ENCODE measurements around the gene CAPN7.

Gene CAPN7

GRCh38 chr3:15267502-15267901 is 61.5 kb downstream of the CAPN7 start:
- Histone ChIP-seq H3K4me1 (ENCODE audit: control insufficient read depth, low read depth, low read length) (peaks cover 2% of the 10 kb centered on the region), H3K79me1 (ENCODE audit: low read length) (no peaks in the 10 kb centered on the region), H4K5ac (ENCODE audit: low read length) (no peak overlapping the region), H3K4me2 (ENCODE audit: low read length) (no peak overlapping the region), H3K27me3 (ENCODE audit: insufficient read depth, low read length, poor library complexity) (no peaks in the 10 kb centered on the region), H3K79me2 (ENCODE audit: control insufficient read depth, insufficient read depth, low read length) (no peaks in the 10 kb centered on the region), H3K18ac (ENCODE audit: low read length) (no peak overlapping the region), H2BK120ac (ENCODE audit: low read depth, low read length) (no peak overlapping the region), H3K9ac (ENCODE audit: low read length) (no peak overlapping the region), H3K4me3 (ENCODE audit: low read length) (no peak overlapping the region), H2BK5ac (ENCODE audit: low read length) (no peak overlapping the region), H3K4ac (ENCODE audit: low read depth, low read length) (no peak overlapping the region), H3K23ac (ENCODE audit: low read length) (no peak overlapping the region), H3K36me3 (ENCODE audit: control insufficient read depth, insufficient read depth, low read length) (no peaks in the 10 kb centered on the region), H3K27ac (ENCODE audit: low read depth, low read length) (no peak overlapping the region), H2AK5ac (ENCODE audit: low read length) (no peak overlapping the region), H2BK15ac (replicated peaks; ENCODE audit: low read depth) (no peak overlapping the region), H3K56ac (ENCODE audit: low read length) (no peak overlapping the region), H4K8ac (ENCODE audit: low read depth, low read length) (no peak overlapping the region)
- no CpG with 5 or more reads among the region's 3 CpGs for WGBS (ENCODE audit: extremely low coverage, insufficient coverage, low lambda C conversion rate)
- no peak for DNase-seq

- H2BK120ac ChIP-seq (ENCODE audit: low read depth, low read length) = no peak overlapping the region
- no peaks in the 10 kb centered on the region for H3K79me1 ChIP-seq (ENCODE audit: low read length)
- peaks cover 2% of the 10 kb centered on the region for H3K4me1 ChIP-seq (ENCODE audit: control insufficient read depth, low read depth, low read length)
- no peak overlapping the region for H3K4ac ChIP-seq (ENCODE audit: low read depth, low read length)
- H3K9ac ChIP-seq (ENCODE audit: low read length) = no peak overlapping the region
- H4K5ac ChIP-seq (ENCODE audit: low read length) = no peak overlapping the region
- H2BK5ac ChIP-seq (ENCODE audit: low read length) = no peak overlapping the region
- no peak overlapping the region for H2AK5ac ChIP-seq (ENCODE audit: low read length)
- WGBS (ENCODE audit: extremely low coverage, insufficient coverage, low lambda C conversion rate) = no CpG with 5 or more reads among the region's 15 CpGs
- no peak overlapping the region for H3K4me3 ChIP-seq (ENCODE audit: low read length)
- H3K36me3 ChIP-seq (ENCODE audit: control insufficient read depth, insufficient read depth, low read length) = no peaks in the 10 kb centered on the region
- DNase-seq = peak; percentile 88
- H3K18ac ChIP-seq (ENCODE audit: low read length) = no peak overlapping the region
- H3K56ac ChIP-seq (ENCODE audit: low read length) = no peak overlapping the region
- no peak overlapping the region for H4K8ac ChIP-seq (ENCODE audit: low read depth, low read length)
- no peak overlapping the region for H3K23ac ChIP-seq (ENCODE audit: low read length)
- H2BK15ac ChIP-seq (replicated peaks; ENCODE audit: low read depth) = no peak overlapping the region
- H3K79me2 ChIP-seq (ENCODE audit: control insufficient read depth, insufficient read depth, low read length) = no peaks in the 10 kb centered on the region
- H3K27me3 ChIP-seq (ENCODE audit: insufficient read depth, low read length, poor library complexity) = no peaks in the 10 kb centered on the region
- H3K27ac ChIP-seq (ENCODE audit: low read depth, low read length) = no peak overlapping the region
- no peak overlapping the region for H3K4me2 ChIP-seq (ENCODE audit: low read length)
Measured at GRCh38 chr3:15268033-15268631, 62.1 kb downstream of the CAPN7 start.

- Histone ChIP-seq H3K36me3 (ENCODE audit: control insufficient read depth, insufficient read depth, low read length) (no peaks in the 10 kb centered on the region), H2BK5ac (ENCODE audit: low read length) (no peak overlapping the region), H3K18ac (ENCODE audit: low read length) (no peak overlapping the region), H2BK120ac (ENCODE audit: low read depth, low read length) (no peak overlapping the region), H3K4me3 (ENCODE audit: low read length) (no peak overlapping the region), H2BK15ac (replicated peaks; ENCODE audit: low read depth) (no peak overlapping the region), H3K79me1 (ENCODE audit: low read length) (no peaks in the 10 kb centered on the region), H3K4ac (ENCODE audit: low read depth, low read length) (no peak overlapping the region), H3K4me2 (ENCODE audit: low read length) (no peak overlapping the region), H3K9ac (ENCODE audit: low read length) (no peak overlapping the region), H3K27ac (ENCODE audit: low read depth, low read length) (no peak overlapping the region), H3K79me2 (ENCODE audit: control insufficient read depth, insufficient read depth, low read length) (no peaks in the 10 kb centered on the region), H2AK5ac (ENCODE audit: low read length) (no peak overlapping the region), H4K5ac (ENCODE audit: low read length) (no peak overlapping the region), H3K27me3 (ENCODE audit: insufficient read depth, low read length, poor library complexity) (no peaks in the 10 kb centered on the region), H4K8ac (ENCODE audit: low read depth, low read length) (no peak overlapping the region), H3K56ac (ENCODE audit: low read length) (no peak overlapping the region), H3K4me1 (ENCODE audit: control insufficient read depth, low read depth, low read length) (peaks cover 2% of the 10 kb centered on the region), H3K23ac (ENCODE audit: low read length) (no peak overlapping the region)
- peak; percentile 52 for DNase-seq
- WGBS (ENCODE audit: extremely low coverage, insufficient coverage, low lambda C conversion rate) = no CpG with 5 or more reads among the region's 29 CpGs
Measured at GRCh38 chr3:15269091-15269989, 63.3 kb downstream of the CAPN7 start.

GRCh38 chr3:15271030-15271429 is 65.0 kb downstream of the CAPN7 start:
- no peak overlapping the region for H3K27ac ChIP-seq (ENCODE audit: low read depth, low read length)
- H2BK120ac ChIP-seq (ENCODE audit: low read depth, low read length) = no peak overlapping the region
- no peaks in the 10 kb centered on the region for H3K36me3 ChIP-seq (ENCODE audit: control insufficient read depth, insufficient read depth, low read length)
- no peak for DNase-seq
- H2BK5ac ChIP-seq (ENCODE audit: low read length) = no peak overlapping the region
- no peak overlapping the region for H3K9ac ChIP-seq (ENCODE audit: low read length)
- H3K27me3 ChIP-seq (ENCODE audit: insufficient read depth, low read length, poor library complexity) = no peaks in the 10 kb centered on the region
- H2BK15ac ChIP-seq (replicated peaks; ENCODE audit: low read depth) = no peak overlapping the region
- H3K79me1 ChIP-seq (ENCODE audit: low read length) = no peaks in the 10 kb centered on the region
- no CpG with 5 or more reads among the region's 4 CpGs for WGBS (ENCODE audit: extremely low coverage, insufficient coverage, low lambda C conversion rate)
- no peak overlapping the region for H3K18ac ChIP-seq (ENCODE audit: low read length)
- no peaks in the 10 kb centered on the region for H3K79me2 ChIP-seq (ENCODE audit: control insufficient read depth, insufficient read depth, low read length)
- H2AK5ac ChIP-seq (ENCODE audit: low read length) = no peak overlapping the region
- H3K4me2 ChIP-seq (ENCODE audit: low read length) = no peak overlapping the region
- H3K4me1 ChIP-seq (ENCODE audit: control insufficient read depth, low read depth, low read length) = peaks cover 2% of the 10 kb centered on the region
- H4K5ac ChIP-seq (ENCODE audit: low read length) = no peak overlapping the region
- no peak overlapping the region for H4K8ac ChIP-seq (ENCODE audit: low read depth, low read length)
- no peak overlapping the region for H3K4me3 ChIP-seq (ENCODE audit: low read length)
- H3K56ac ChIP-seq (ENCODE audit: low read length) = no peak overlapping the region
- no peak overlapping the region for H3K23ac ChIP-seq (ENCODE audit: low read length)
- H3K4ac ChIP-seq (ENCODE audit: low read depth, low read length) = no peak overlapping the region

- no CpG with 5 or more reads among the region's 14 CpGs for WGBS (ENCODE audit: extremely low coverage, insufficient coverage, low lambda C conversion rate)
- Histone ChIP-seq H3K4me3 (ENCODE audit: low read length) (no peak overlapping the region), H3K27ac (ENCODE audit: low read depth, low read length) (no peak overlapping the region)
Measured at GRCh38 chr3:15271785-15272381, 65.8 kb downstream of the CAPN7 start.

More at GRCh38 chr3:15271785-15272381, 65.8 kb downstream of the CAPN7 start:
- Histone ChIP-seq H3K79me1 (ENCODE audit: low read length) (no peaks in the 10 kb centered on the region), H4K8ac (ENCODE audit: low read depth, low read length) (no peak overlapping the region), H4K5ac (ENCODE audit: low read length) (no peak overlapping the region), H2BK15ac (replicated peaks; ENCODE audit: low read depth) (no peak overlapping the region), H3K4me2 (ENCODE audit: low read length) (no peak overlapping the region), H2BK5ac (ENCODE audit: low read length) (no peak overlapping the region), H3K9ac (ENCODE audit: low read length) (no peak overlapping the region), H2AK5ac (ENCODE audit: low read length) (no peak overlapping the region), H2BK120ac (ENCODE audit: low read depth, low read length) (no peak overlapping the region), H3K23ac (ENCODE audit: low read length) (peak overlapping the region; percentile 9), H3K4me1 (ENCODE audit: control insufficient read depth, low read depth, low read length) (no peaks in the 10 kb centered on the region), H3K4ac (ENCODE audit: low read depth, low read length) (no peak overlapping the region), H3K27me3 (ENCODE audit: insufficient read depth, low read length, poor library complexity) (no peaks in the 10 kb centered on the region), H3K36me3 (ENCODE audit: control insufficient read depth, insufficient read depth, low read length) (no peaks in the 10 kb centered on the region), H3K56ac (ENCODE audit: low read length) (no peak overlapping the region), H3K18ac (ENCODE audit: low read length) (no peak overlapping the region), H3K79me2 (ENCODE audit: control insufficient read depth, insufficient read depth, low read length) (no peaks in the 10 kb centered on the region)
- DNase-seq = no peak
